SH-SY5Y (cell line): ENCODE data around the gene SMIM44.

Experiments used
- GATA2 ChIP-seq: IDR thresholded peaks from 2 replicates; pipeline ENCODE4 v1.6.1; 2011; ENCODE audit warnings: mild to moderate bottlenecking, low read depth, low read length
- GATA3 ChIP-seq: IDR thresholded peaks from 2 replicates; pipeline ENCODE4 v1.6.1; 2011; ENCODE audit warnings: low read depth, mild to moderate bottlenecking, low read length, moderate library complexity

SMIM44 gene

GRCh38 chr19:3483226-3483628 is at the start of gene SMIM44:
Gene SMIM44, minus strand, starts transcription at chr19:3483441. Its CDS starts 38 bp downstream, at chr19:3483403.
- no peak for TF ChIP-seq GATA2
- no peak for TF ChIP-seq GATA3

- TF ChIP-seq GATA3 (no peak), GATA2 (no peak)
These were observed 49.8 kb upstream of the SMIM44 start for GRCh38 chr19:3533033-3533432.

GRCh38 chr19:3532154-3532786 is 49.0 kb upstream of the SMIM44 start:
- TF ChIP-seq GATA3, result no peak
- TF ChIP-seq GATA2, result no peak

- TF ChIP-seq GATA3 (no peak), GATA2 (no peak)
These were observed 48.5 kb upstream of the SMIM44 start for GRCh38 chr19:3531716-3532115.

- TF ChIP-seq GATA2 (no peak), GATA3 (no peak)
These were observed 47.1 kb upstream of the SMIM44 start for GRCh38 chr19:3530389-3530788.

GRCh38 chr19:3528539-3529211 is 45.4 kb upstream of the SMIM44 start:
- TF ChIP-seq GATA3, result no peak
- no peak for TF ChIP-seq GATA2

GRCh38 chr19:3528080-3528479 is 44.8 kb upstream of the SMIM44 start:
- no peak for TF ChIP-seq GATA3
- TF ChIP-seq GATA2, result no peak

- TF ChIP-seq GATA2 (no peak), GATA3 (no peak)
These were observed 44.1 kb upstream of the SMIM44 start for GRCh38 chr19:3527238-3527910.

- TF ChIP-seq GATA3 (no peak), GATA2 (no peak)
These were observed 43.4 kb upstream of the SMIM44 start for GRCh38 chr19:3526507-3527237.

- TF ChIP-seq GATA2 (no peak), GATA3 (no peak)
These were observed 41.7 kb upstream of the SMIM44 start for GRCh38 chr19:3524904-3525451.

GRCh38 chr19:3524078-3524842 is 41.0 kb upstream of the SMIM44 start:
- no peak for TF ChIP-seq GATA2
- no peak for TF ChIP-seq GATA3

GRCh38 chr19:3523361-3524077 is 40.3 kb upstream of the SMIM44 start:
- no peak for TF ChIP-seq GATA2
- TF ChIP-seq GATA3, result no peak
